ENCODE results near the gene RPS14. TPM values are rescaled to one million over a fixed set of nuclear protein-coding genes. Genes with fewer than 3 reads are reported as not detected.

The RPS14 gene
- polyA plus RNA-seq, 1 of the 3 experiments (the other 2 are of a cell fraction): 10,227 TPM

DNA sequence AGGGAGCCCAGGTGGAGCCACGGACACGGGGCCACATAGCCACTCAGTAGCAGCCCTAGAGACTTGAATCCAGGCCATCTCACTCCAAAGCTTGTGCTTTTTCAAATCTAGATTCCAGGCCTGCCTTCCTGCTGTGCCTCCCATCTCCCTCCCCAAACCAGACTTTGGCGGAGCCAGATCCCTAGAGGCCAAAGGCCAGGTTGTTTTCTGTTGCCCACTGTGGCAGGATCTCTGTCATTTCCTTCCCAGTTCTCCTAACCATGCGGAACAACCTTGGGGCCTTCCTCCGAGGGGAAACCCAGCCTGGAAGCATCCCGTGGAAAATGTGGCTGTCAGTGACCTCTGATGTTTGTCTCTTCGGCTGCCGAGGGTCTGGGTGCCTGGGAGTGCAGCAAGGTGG is 16.4 kb upstream of the RPS14 start (continued):
- TF ChIP-seq, protein P1, sequence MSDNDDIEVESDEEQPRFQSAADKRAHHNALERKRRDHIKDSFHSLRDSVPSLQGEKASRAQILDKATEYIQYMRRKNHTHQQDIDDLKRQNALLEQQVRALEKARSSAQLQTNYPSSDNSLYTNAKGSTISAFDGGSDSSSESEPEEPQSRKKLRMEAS (IDR thresholded peaks at IDR 0.05; ENCODE audit: low read depth): no peak
- TF ChIP-seq, protein P2, sequence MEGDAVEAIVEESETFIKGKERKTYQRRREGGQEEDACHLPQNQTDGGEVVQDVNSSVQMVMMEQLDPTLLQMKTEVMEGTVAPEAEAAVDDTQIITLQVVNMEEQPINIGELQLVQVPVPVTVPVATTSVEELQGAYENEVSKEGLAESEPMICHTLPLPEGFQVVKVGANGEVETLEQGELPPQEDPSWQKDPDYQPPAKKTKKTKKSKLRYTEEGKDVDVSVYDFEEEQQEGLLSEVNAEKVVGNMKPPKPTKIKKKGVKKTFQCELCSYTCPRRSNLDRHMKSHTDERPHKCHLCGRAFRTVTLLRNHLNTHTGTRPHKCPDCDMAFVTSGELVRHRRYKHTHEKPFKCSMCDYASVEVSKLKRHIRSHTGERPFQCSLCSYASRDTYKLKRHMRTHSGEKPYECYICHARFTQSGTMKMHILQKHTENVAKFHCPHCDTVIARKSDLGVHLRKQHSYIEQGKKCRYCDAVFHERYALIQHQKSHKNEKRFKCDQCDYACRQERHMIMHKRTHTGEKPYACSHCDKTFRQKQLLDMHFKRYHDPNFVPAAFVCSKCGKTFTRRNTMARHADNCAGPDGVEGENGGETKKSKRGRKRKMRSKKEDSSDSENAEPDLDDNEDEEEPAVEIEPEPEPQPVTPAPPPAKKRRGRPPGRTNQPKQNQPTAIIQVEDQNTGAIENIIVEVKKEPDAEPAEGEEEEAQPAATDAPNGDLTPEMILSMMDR (IDR thresholded peaks at IDR 0.05): no peak
- TF ChIP-seq GATA2 (CRISPR knock-in tag; IDR thresholded peaks at IDR 0.05): no peak
- TF ChIP-seq YY1 (IDR thresholded peaks at IDR 0.05; ENCODE audit: low read depth): no peak

DNA sequence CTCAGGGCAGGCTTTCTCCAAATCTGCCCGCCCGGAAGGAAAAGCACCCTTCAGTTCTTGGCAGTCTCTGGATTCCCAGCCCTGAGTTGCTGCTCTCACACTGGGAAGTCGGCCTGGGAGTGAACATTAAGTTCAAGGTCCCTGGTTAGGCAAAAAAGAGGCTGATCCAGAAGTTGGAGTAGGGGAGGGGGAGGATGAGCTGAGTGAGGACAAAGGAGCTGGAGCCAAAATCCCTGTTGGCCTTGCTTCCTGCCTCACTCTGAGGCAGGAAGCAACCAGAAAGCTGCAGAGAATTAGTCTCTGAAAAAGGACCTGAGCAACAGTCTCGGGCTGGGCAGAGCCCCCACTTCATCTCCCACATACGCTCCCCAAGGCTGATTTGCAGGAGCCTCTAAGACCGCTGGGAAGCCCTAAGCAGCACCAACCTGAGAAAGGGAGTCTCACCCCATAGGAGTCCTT is 15.0 kb upstream of the RPS14 start:
- WGBS (ENCODE audit: low lambda C conversion rate): 88% methylated on average over 5 of the region's 6 CpGs
- Histone ChIP-seq H3K79me2 (ENCODE audit: insufficient read depth) (no peaks in the 10 kb centered on the region), H3K9me2 (no peaks in the 10 kb centered on the region), H3K9me3 (no peaks in the 10 kb centered on the region), H4K20me1 (ENCODE audit: insufficient read depth) (no peaks in the 10 kb centered on the region), H3K4me3 (ENCODE audit: low read depth in 2 of 2, low read length in 1 of 2) (no peak overlapping the region), H3F3A (replicated peaks; ENCODE audit: insufficient read depth) (peaks cover 9% of the 10 kb centered on the region), H3K27ac (ENCODE audit: low read depth in 2 of 2, low read length in 1 of 2) (no peak overlapping the region), H3K4me2 (no peak overlapping the region), H3K36me3 (replicated peaks in 1 of 2; ENCODE audit: control insufficient read depth in 1 of 2, insufficient read depth in 2 of 2, low read length in 1 of 2) (no peaks in the 10 kb centered on the region), H3K9ac (0 out of 2 replicates have a peak overlapping the region, but pooled peaks have one; percentile 25), H3K4me1 (ENCODE audit: control insufficient read depth in 1 of 2, insufficient read depth in 2 of 2, low read depth in 1 of 2, low read length in 1 of 2) (peaks cover 4 to 18% of the 10 kb centered on the region in 2 experiments; a peak in 2 of 4 replicates), H3K27me3 (ENCODE audit: insufficient read depth) (no peaks in the 10 kb centered on the region), H2AFZ (ENCODE audit: low read depth) (peak overlapping the region; percentile 76)
- CTCF ChIA-PET: interaction anchor here (0.7 to 8.1 kb wide), 5 partner anchors 15 to 92 kb away, joined by 3 to 56 read pairs (median 4); no protein-coding TSS in a partner anchor
- POLR2A ChIA-PET: no interaction called here
- no peak for DNase-seq
- TF ChIP-seq, protein P2 (IDR thresholded peaks at IDR 0.05): no peak
- TF ChIP-seq, protein P3, sequence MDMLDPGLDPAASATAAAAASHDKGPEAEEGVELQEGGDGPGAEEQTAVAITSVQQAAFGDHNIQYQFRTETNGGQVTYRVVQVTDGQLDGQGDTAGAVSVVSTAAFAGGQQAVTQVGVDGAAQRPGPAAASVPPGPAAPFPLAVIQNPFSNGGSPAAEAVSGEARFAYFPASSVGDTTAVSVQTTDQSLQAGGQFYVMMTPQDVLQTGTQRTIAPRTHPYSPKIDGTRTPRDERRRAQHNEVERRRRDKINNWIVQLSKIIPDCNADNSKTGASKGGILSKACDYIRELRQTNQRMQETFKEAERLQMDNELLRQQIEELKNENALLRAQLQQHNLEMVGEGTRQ (IDR thresholded peaks at IDR 0.05; ENCODE audit: borderline replicate concordance, low read depth, low read length): no peak
- TF ChIP-seq GATA2 (CRISPR knock-in tag; IDR thresholded peaks at IDR 0.05) (no peak), FOXM1 (IDR thresholded peaks at IDR 0.05; ENCODE audit: low read depth) (no peak), RFX5 (IDR thresholded peaks at IDR 0.05; ENCODE audit: low read length) (no peak), POLR2AphosphoS5 (IDR thresholded peaks at IDR 0.05; ENCODE audit: low read depth, low read length) (no peak), MEF2A (IDR thresholded peaks at IDR 0.05; ENCODE audit: borderline replicate concordance, low read depth) (no peak), SIN3A (IDR thresholded peaks at IDR 0.05; ENCODE audit: borderline replicate concordance, low read depth, low read length) (no peak), TCF12 (IDR thresholded peaks at IDR 0.05) (no peak), FOSL2 (IDR thresholded peaks at IDR 0.05; ENCODE audit: borderline replicate concordance, low read depth) (no peak), NFIC (IDR thresholded peaks at IDR 0.05; ENCODE audit: borderline replicate concordance) (no peak), EP300 (IDR thresholded peaks at IDR 0.05; ENCODE audit: borderline replicate concordance in 1 of 2, low read depth in 1 of 2, low read length in 1 of 2) (no peak), RXRA (IDR thresholded peaks at IDR 0.05; ENCODE audit: borderline replicate concordance, low read depth) (no peak)
- TF ChIP-seq, protein P4, sequence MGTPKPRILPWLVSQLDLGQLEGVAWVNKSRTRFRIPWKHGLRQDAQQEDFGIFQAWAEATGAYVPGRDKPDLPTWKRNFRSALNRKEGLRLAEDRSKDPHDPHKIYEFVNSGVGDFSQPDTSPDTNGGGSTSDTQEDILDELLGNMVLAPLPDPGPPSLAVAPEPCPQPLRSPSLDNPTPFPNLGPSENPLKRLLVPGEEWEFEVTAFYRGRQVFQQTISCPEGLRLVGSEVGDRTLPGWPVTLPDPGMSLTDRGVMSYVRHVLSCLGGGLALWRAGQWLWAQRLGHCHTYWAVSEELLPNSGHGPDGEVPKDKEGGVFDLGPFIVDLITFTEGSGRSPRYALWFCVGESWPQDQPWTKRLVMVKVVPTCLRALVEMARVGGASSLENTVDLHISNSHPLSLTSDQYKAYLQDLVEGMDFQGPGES (IDR thresholded peaks at IDR 0.05; ENCODE audit: low read depth, low read length): no peak

Data from SK-N-SH (cell line).